WTC11 (cell line): ENCODE data around the gene ISCU. TPM values are rescaled to one million over a fixed set of nuclear protein-coding genes. Genes with fewer than 3 reads are reported as not detected.

Source experiments
- ATAC-seq: fragments of 200-7000 bp; cut with Tn5 transposase; 2 replicates; pipeline ENCODE4 v1.10.0; 2021; ENCODE audit warnings: mild to moderate bottlenecking, moderate library complexity
- CTCF ChIA-PET: fragments of 300-600 bp; sonication (Branson Sonifier 250); formaldehyde crosslinking; loops from one replicate; lab custom pipeline; 2021; ENCODE audit warnings: antibody characterized with exemption; lab: Charles Lee
- POLR2A ChIA-PET: fragments of 350-600 bp; sonication (Branson Sonifier 250); formaldehyde crosslinking; loops from one replicate; lab custom pipeline; 2021; ENCODE audit warnings: antibody characterized with exemption; lab: Charles Lee
- DNase-seq: peaks from one replicate; pipeline ENCODE4 v3.0.0; 2021; ENCODE audit warnings: low spot score
- H3K27ac Mint-ChIP-seq: 2 replicates; pipeline ENCODE4 v1.8.0; 2021; ENCODE audit warnings: mixed read lengths
- H3K27me3 Mint-ChIP-seq: 2 replicates; pipeline ENCODE4 v1.8.0; 2021; ENCODE audit warnings: low read depth, mild to moderate bottlenecking, moderate library complexity, mixed read lengths
- H3K36me3 Mint-ChIP-seq: 2 replicates; pipeline ENCODE4 v1.8.0; 2021; ENCODE audit warnings: mixed read lengths
- H3K4me1 Mint-ChIP-seq: 2 replicates; pipeline ENCODE4 v1.8.0; 2022; ENCODE audit warnings: mixed read lengths
- H3K4me3 Mint-ChIP-seq: 2 replicates; pipeline ENCODE4 v1.8.0; 2021; ENCODE audit warnings: mild to moderate bottlenecking, moderate library complexity, mixed read lengths
- H3K9me3 Mint-ChIP-seq: 2 replicates; pipeline ENCODE4 v1.8.0; 2021; ENCODE audit warnings: mixed read lengths
- AFF4 ChIP-seq: sonication (generic); formaldehyde crosslinking; IDR thresholded peaks from 2 replicates; pipeline ENCODE4 v1.8.1; 2023; ENCODE audit warnings: mild to moderate bottlenecking, missing genetic modification reagents, borderline replicate concordance
- ATF2 ChIP-seq: sonication (generic); formaldehyde crosslinking; IDR thresholded peaks from 2 replicates; pipeline ENCODE4 v1.8.1; 2022; ENCODE audit warnings: low read depth, missing genetic modification reagents, borderline replicate concordance
- CREM ChIP-seq: sonication (generic); formaldehyde crosslinking; IDR thresholded peaks from 2 replicates; pipeline ENCODE4 v1.8.1; 2022; ENCODE audit warnings: mild to moderate bottlenecking, missing genetic modification reagents, moderate library complexity
- E2F1 ChIP-seq: sonication (generic); formaldehyde crosslinking; IDR thresholded peaks from 2 replicates; pipeline ENCODE4 v1.8.0; 2022; ENCODE audit warnings: mild to moderate bottlenecking, missing genetic modification reagents
- ESRRA ChIP-seq: sonication (generic); formaldehyde crosslinking; IDR thresholded peaks from 2 replicates; pipeline ENCODE4 v1.8.1; 2022; ENCODE audit warnings: mild to moderate bottlenecking, missing genetic modification reagents, borderline replicate concordance
- FOXP1 ChIP-seq: sonication (generic); formaldehyde crosslinking; IDR thresholded peaks from 2 replicates; pipeline ENCODE4 v1.8.0; 2022; ENCODE audit warnings: missing genetic modification reagents, mild to moderate bottlenecking, moderate library complexity, borderline replicate concordance
- FOXP4 ChIP-seq: sonication (generic); formaldehyde crosslinking; IDR thresholded peaks from 2 replicates; pipeline ENCODE4 v1.8.0; 2022; ENCODE audit warnings: mild to moderate bottlenecking, missing genetic modification reagents
- IRF2 ChIP-seq: sonication (generic); formaldehyde crosslinking; IDR thresholded peaks from 2 replicates; pipeline ENCODE4 v1.8.0; 2022; ENCODE audit warnings: low read depth, missing genetic modification reagents, borderline replicate concordance
- JAZF1 ChIP-seq: fragments of 250-450 bp; sonication (Bioruptor Pico); IDR thresholded peaks from 2 replicates; pipeline ENCODE4 v1.9.0; 2021; ENCODE audit warnings: moderate library complexity, mild to moderate bottlenecking, inconsistent platforms
- MLX ChIP-seq: sonication (generic); formaldehyde crosslinking; IDR thresholded peaks from 2 replicates; pipeline ENCODE4 v1.8.1; 2023; ENCODE audit warnings: mild to moderate bottlenecking, missing genetic modification reagents, moderate library complexity
- NFE2L1 ChIP-seq: sonication (generic); formaldehyde crosslinking; IDR thresholded peaks from 2 replicates; pipeline ENCODE4 v1.8.1; 2023; ENCODE audit warnings: missing genetic modification reagents
- OVOL2 ChIP-seq: fragments of 250-450 bp; sonication (Bioruptor Pico); IDR thresholded peaks from 2 replicates; pipeline ENCODE4 v1.9.0; 2021; ENCODE audit warnings: mild to moderate bottlenecking, borderline replicate concordance
- PREB ChIP-seq: sonication (generic); formaldehyde crosslinking; IDR thresholded peaks from 2 replicates; pipeline ENCODE4 v1.8.1; 2022; ENCODE audit warnings: mild to moderate bottlenecking, missing genetic modification reagents, moderate library complexity, borderline replicate concordance
- SMAD4 ChIP-seq: sonication (generic); formaldehyde crosslinking; IDR thresholded peaks from 2 replicates; pipeline ENCODE4 v1.8.0; 2022; ENCODE audit warnings: mild to moderate bottlenecking, missing genetic modification reagents
- USF2 ChIP-seq: sonication (generic); formaldehyde crosslinking; IDR thresholded peaks from 2 replicates; pipeline ENCODE4 v1.8.1; 2023; ENCODE audit warnings: mild to moderate bottlenecking, missing genetic modification reagents, moderate library complexity
- ZNF423 ChIP-seq: fragments of 250-450 bp; sonication (Bioruptor Pico); IDR thresholded peaks from 2 replicates; pipeline ENCODE4 v2.1.2; 2022; ENCODE audit warnings: mild to moderate bottlenecking, moderate library complexity
- ZNF425 ChIP-seq: fragments of 250-450 bp; sonication (Bioruptor Pico); conservative IDR thresholded peaks from 2 replicates; pipeline ENCODE4 v1.9.0; 2021; ENCODE audit warnings: mild to moderate bottlenecking
- total RNA-seq: library from RNA; stranded (reverse); gene quantifications from 3 replicates; pipeline ENCODE4 v1.2.3, GENCODE V29; 2021

Gene ISCU
- total RNA-seq, 1 experiment from 2014 or later = 85.9 TPM

GRCh38 chr12:108580531-108580930 is 18.1 kb downstream of the ISCU start (continued):
- no peak for TF ChIP-seq USF2 (CRISPR knock-in tag)
- TF ChIP-seq CREM (CRISPR knock-in tag) = no peak
- no peak for TF ChIP-seq ATF2 (CRISPR knock-in tag)
- TF ChIP-seq AFF4 = no peak
- TF ChIP-seq, all 79 proteins: peak for 0

- Mint-ChIP-seq H3K36me3 (no peaks in the 10 kb centered on the region), H3K9me3 (peaks cover 23% of the 10 kb centered on the region), H3K4me1 (no peaks in the 10 kb centered on the region), H3K27me3 (no peaks in the 10 kb centered on the region), H3K4me3 (no peak overlapping the region), H3K27ac (no peak overlapping the region)
- CTCF ChIA-PET = interaction anchor here (0.7 kb wide), 1 partner anchor 31 kb away, joined by 4 read pairs; no protein-coding TSS in a partner anchor
- POLR2A ChIA-PET = no interaction called here
- DNase-seq = no peak
- ATAC-seq = no peak
- TF ChIP-seq E2F1 (CRISPR knock-in tag) (no peak), FOXP1 (CRISPR knock-in tag) (no peak), NFE2L1 (CRISPR knock-in tag) (no peak), FOXP4 (CRISPR knock-in tag) (no peak), JAZF1 (CRISPR knock-in tag) (no peak), ESRRA (CRISPR knock-in tag) (no peak), PREB (CRISPR knock-in tag) (no peak), SMAD4 (CRISPR knock-in tag) (no peak), IRF2 (CRISPR knock-in tag) (no peak), ATF2 (CRISPR knock-in tag) (no peak), ZNF425 (no peak), MLX (CRISPR knock-in tag) (no peak), ZNF423 (no peak), OVOL2 (CRISPR knock-in tag) (no peak)
These were observed 19.2 kb downstream of the ISCU start for GRCh38 chr12:108581311-108582227.
